GM10266 (cell line): ENCODE measurements around the gene RTL1.

Experiments
- DNase-seq: peaks from one replicate; pipeline ENCODE4 v3.0.0; 2012; ENCODE audit errors: extremely low spot score
- CTCF ChIP-seq: IDR thresholded peaks from 2 replicates; pipeline ENCODE4 v1.5.1; 2012; ENCODE audit warnings: mild to moderate bottlenecking, low read depth; ENCODE audit not compliant: control insufficient read depth, insufficient read depth; ENCODE audit errors: missing control alignments

RTL1 gene

GRCh38 chr14:100857923-100858837 lies 45.3 kb downstream of the RTL1 start:
- no peak for DNase-seq
- TF ChIP-seq CTCF: no peak

- no peak for TF ChIP-seq CTCF
- DNase-seq: no peak
Measured at GRCh38 chr14:100857233-100857922, 46.1 kb downstream of the RTL1 start.

- DNase-seq: no peak
- TF ChIP-seq CTCF: no peak
Measured at GRCh38 chr14:100856056-100856950, 47.2 kb downstream of the RTL1 start.

GRCh38 chr14:100855256-100855930 lies 48.1 kb downstream of the RTL1 start:
- no peak for DNase-seq
- TF ChIP-seq CTCF: no peak

GRCh38 chr14:100854435-100854834 lies 49.1 kb downstream of the RTL1 start:
- DNase-seq: no peak
- TF ChIP-seq CTCF: no peak

GRCh38 chr14:100851946-100852620 lies 51.4 kb downstream of the RTL1 start:
- no peak for DNase-seq
- no peak for TF ChIP-seq CTCF
